ENCODE results near the gene HLA-DRB1. TPM values are rescaled to one million over a fixed set of nuclear protein-coding genes. Genes with fewer than 3 reads are reported as not detected.

HLA-DRB1 gene
- total RNA-seq, 4 donors from 2014 or later: 52.7 to 99.3 (median 57.4) TPM

DNA sequence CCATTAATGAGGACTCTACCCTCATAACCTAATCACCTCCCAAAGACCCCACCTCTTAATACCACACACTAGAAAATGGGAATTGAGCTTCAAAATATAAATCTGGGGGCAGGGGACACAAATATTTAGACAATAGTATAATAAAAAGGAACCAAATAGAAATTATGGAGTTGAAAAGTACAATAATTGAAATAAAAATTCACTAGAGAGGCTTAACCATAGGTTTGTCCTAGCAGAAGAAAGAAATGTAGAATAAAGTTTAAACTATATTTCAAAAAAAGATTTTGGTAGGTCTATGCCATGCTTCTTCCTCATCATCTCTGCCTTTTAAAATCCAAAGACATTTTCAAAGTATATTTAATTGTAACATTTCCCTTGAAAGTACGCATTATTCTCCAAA, 28.1 kb upstream of the HLA-DRB1 start:
- TF ChIP-seq CTCF (IDR thresholded peaks at IDR 0.05): no peak
- ATAC-seq (ENCODE audit: low FRiP score) (no peak), DNase-seq (ENCODE audit: low spot score) (no peak)

DNA sequence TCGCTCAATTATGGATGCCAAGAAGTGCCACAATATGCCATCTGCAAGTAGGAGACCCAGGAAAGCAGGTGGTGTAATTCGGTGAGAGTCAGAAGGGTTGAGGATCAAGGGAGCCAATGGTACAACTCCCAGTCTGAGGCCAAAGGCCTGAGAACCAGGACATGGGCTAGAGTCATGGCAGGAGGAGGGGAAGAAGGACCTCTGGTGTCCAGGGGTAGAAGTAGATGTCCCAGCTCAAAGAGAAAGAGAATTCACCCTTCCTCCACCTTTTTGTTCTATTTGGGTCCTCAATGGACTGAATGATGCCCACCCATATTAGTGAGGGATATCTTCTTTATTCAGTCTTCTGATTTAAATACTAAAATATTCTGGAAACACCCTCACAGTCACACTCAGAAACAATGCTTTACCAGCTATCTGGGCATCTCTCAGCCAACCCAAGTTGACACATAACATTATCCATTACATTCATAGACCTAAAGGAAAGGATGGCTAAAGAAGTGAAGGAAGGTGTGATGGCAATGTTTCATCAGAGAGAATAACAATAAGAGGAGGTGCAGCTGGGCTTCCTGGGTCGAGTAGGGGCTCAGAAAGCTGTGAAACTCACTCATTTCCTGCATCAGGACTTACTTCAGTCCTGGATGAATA, 26.4 kb upstream of the HLA-DRB1 start:
- DNase-seq (ENCODE audit: low spot score) (no peak), ATAC-seq (ENCODE audit: low FRiP score) (no peak)
- TF ChIP-seq CTCF (IDR thresholded peaks at IDR 0.05): no peak

GRCh38 chr6:32614366-32615081, 24.9 kb upstream of the HLA-DRB1 start:
- no peak for ATAC-seq (ENCODE audit: low FRiP score)
- TF ChIP-seq CTCF (IDR thresholded peaks at IDR 0.05): no peak
- DNase-seq (ENCODE audit: low spot score): no peak

DNA sequence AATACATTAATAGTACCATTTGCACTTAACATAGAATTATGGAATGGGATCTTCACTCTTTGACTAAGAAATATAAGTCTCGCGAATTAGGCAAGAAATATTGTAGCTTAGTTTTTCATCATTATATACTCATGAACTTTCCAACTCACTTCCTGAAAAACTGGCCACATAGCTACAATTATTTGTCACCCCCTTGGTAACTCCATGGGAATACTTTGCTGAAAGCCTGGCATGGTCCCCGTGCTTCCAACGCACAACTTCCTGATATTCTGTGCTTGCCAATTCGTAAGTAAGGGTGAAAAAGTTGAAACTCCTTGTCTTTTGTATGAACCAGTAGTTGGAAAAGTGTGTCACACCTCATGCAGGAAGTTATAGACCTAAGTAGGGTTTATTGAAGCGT, 23.8 kb upstream of the HLA-DRB1 start:
- ATAC-seq (ENCODE audit: low FRiP score): no peak
- TF ChIP-seq CTCF (IDR thresholded peaks at IDR 0.05): no peak

DNA sequence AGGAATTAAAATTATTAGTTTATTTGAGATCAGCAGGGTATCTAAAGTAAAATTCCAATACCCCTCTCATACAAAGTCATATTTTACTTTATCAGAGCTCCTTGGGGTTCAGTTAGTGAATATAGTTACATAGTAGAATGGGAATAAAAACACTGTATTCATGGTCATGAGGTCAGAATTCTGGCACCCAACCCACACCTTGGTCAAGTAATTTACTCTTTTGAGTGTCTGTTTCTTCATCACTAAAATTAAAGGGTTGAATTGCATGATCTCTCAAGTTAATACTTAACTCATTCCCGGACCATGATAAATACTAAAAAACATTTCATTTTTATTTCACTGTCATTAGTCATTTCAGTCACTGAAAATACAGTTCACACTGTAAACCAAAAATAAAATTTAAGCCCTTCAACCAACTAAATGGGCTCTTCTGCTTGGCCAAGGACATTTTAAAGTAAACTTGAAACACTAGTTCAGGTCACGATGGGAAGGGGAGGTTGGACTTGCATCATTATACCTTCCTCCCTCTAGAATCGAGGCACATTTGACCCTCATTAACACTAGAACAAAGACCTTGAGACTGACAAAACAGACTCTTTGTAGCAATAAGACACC, 21.1 kb upstream of the HLA-DRB1 start:
- DNase-seq (ENCODE audit: low spot score) (no peak), ATAC-seq (ENCODE audit: low FRiP score) (no peak)
- TF ChIP-seq CTCF (IDR thresholded peaks at IDR 0.05): no peak

More for the DNA sequence above, 23.8 kb upstream of the HLA-DRB1 start:
- DNase-seq (ENCODE audit: low spot score): no peak

GRCh38 chr6:32609731-32610640, 20.3 kb upstream of the HLA-DRB1 start:
- TF ChIP-seq CTCF (IDR thresholded peaks at IDR 0.05): no peak
- DNase-seq (ENCODE audit: low spot score): no peak
- peak; percentile 99 for ATAC-seq (ENCODE audit: low FRiP score)

Measured in omental fat pad (tissue), 4 donors.